ENCODE results near the gene RUNX3.

Gene RUNX3

DNA sequence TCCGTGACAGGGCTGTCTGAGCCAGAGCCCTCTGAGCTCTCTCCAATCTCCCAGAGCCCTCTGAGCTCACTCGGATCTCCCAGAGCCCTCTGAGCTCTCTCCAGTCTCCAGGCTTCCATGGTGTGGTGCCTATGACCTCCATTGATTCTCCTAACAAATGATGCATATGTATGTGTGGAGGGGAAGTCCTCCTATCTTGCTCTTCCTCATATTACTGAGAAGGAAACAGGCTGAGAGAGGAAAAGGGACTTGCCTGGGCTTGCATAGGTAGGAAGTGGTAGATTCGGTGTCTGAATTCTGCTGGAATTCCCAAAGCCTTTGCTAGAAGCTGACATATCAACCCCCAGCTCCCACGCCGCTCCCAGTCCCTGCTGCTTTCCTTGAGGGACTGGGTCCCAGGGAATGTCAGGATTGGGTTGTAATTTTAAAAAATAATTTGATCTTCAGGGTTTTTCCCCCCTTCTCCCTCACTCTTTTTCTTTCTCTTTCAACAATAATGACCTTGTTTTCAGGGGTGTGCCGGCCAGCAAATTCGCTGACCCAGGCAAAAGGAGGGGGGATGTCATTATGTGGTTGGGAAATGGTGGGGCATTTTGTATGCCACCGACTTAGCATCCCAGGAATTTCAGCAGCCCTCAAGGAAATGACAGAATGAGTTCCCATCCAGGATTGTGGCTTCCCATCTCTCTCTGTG is 42.3 kb upstream of the RUNX3 start:
- POLR2A ChIA-PET: no interaction called here
- TF ChIP-seq CTCF (IDR thresholded peaks at IDR 0.05; ENCODE audit: insufficient read depth, low read length, missing control alignments): no peak
- no peak for DNase-seq (ENCODE audit: low read depth, low spot score)
- CTCF ChIA-PET: interaction anchor here (0.6 to 1.0 kb wide), 2 partner anchors 10 to 74 kb away, joined by 3 read pairs; no protein-coding TSS in a partner anchor
- no peak overlapping the region for H3K4me3 ChIP-seq (ENCODE audit: low read depth, low read length)

- DNase-seq (ENCODE audit: low read depth, low spot score): no peak
- no peak overlapping the region for H3K4me3 ChIP-seq (ENCODE audit: low read depth, low read length)
- no peak for TF ChIP-seq CTCF (IDR thresholded peaks at IDR 0.05; ENCODE audit: insufficient read depth, low read length, missing control alignments)
- ChIA-PET POLR2A (no interaction called here), CTCF (interaction anchor here (0.6 to 1.4 kb wide), 3 partner anchors 35 to 73 kb away, joined by 3 to 4 read pairs (median 3); no protein-coding TSS in a partner anchor)
Observed at GRCh38 chr1:24970926-24971875, 41.1 kb upstream of the RUNX3 start.

- CTCF ChIA-PET: interaction anchor here (0.6 to 1.4 kb wide), 2 partner anchors 34 to 37 kb away, joined by 3 to 4 read pairs; no protein-coding TSS in a partner anchor
- H3K4me3 ChIP-seq (ENCODE audit: low read depth, low read length): no peak overlapping the region
- POLR2A ChIA-PET: interaction anchor here (0.5 kb wide), 1 partner anchor 843 kb away, joined by 3 read pairs; no protein-coding TSS in a partner anchor
- TF ChIP-seq CTCF (IDR thresholded peaks at IDR 0.05; ENCODE audit: insufficient read depth, low read length, missing control alignments): peak; percentile 12
- DNase-seq (ENCODE audit: low read depth, low spot score): no peak
Observed at GRCh38 chr1:24970399-24970753, 40.3 kb upstream of the RUNX3 start.

DNA sequence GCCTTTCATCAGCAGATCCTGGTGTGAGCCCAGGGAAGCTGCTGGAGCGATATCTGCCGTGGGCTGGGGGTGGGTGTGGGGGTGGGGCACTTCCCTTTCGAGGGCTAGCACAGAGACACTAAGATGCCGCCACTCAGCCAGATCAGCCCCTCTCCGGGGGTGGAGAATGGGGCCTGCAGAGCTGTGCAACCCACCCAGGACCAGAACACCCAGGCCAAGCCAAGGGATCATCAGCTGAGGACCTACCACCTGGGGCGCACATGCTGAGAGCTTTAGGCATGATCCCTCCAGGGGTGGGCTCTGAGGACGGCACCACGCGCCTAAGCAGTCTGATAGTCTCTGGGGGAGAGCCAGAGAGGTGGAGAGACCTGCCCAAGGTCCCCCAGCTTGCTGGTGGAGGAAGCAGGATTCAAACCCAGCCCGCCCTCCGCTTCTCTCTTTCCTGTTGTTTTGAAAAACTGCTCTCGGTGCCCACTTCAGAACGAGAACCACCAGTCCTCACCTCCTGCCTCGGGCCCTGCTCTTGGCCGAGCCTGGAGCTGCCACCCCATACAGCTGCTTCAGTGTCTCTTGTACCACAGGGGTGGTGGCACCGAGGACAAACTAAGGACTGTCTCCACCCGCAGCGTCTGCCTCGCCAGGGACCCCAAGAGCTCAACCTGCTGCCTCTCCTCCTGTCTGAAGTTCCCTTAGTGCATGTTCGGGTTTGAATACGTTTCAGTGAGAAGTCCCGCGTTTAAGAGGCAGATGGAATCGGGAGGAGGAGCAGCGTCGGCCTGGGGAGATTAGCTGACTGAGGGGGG is 39.7 kb upstream of the RUNX3 start:
- TF ChIP-seq CTCF (IDR thresholded peaks at IDR 0.05; ENCODE audit: insufficient read depth, low read length, missing control alignments): no peak
- H3K4me3 ChIP-seq (ENCODE audit: low read depth, low read length): no peak overlapping the region
- CTCF ChIA-PET: interaction anchor here (1.4 kb wide), 1 partner anchor 37 kb away, joined by 4 read pairs; no protein-coding TSS in a partner anchor
- no peak for DNase-seq (ENCODE audit: low read depth, low spot score)
- POLR2A ChIA-PET: interaction anchor here (0.5 kb wide), 1 partner anchor 842 kb away, joined by 3 read pairs; no protein-coding TSS in a partner anchor

DNA sequence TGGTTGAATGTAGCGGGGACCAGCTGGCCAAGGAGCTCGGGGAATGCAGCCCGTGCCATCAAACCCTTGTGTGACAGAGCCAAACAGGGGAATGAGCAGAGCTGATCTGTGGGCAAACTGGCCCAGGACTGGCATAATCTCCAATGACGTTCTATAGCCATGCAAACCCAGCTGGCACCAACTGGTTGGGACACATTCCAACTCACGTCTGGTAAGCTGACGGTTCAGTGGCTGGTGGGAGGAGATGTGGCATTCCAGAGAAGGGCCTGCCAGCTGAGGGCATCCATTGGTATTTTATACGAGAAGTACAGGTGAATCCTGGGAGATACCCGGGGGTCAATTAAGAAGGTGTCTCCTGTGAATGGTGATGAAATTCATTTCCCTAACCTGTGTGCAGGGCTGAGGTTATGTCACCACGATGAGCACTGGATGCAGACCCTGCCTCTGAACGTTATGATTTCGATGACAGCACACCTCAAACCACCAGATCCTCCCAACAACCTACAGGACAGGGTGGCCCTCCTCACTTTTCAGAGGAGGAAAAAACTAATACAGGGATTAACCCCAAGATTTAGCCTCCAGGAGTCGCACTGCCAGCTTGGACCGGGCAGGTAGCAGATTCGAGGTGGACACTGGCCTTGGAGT is 39.0 kb upstream of the RUNX3 start:
- ChIA-PET CTCF (no interaction called here), POLR2A (no interaction called here)
- no peak overlapping the region for H3K4me3 ChIP-seq (ENCODE audit: low read depth, low read length)
- TF ChIP-seq CTCF (IDR thresholded peaks at IDR 0.05; ENCODE audit: insufficient read depth, low read length, missing control alignments): no peak
- no peak for DNase-seq (ENCODE audit: low read depth, low spot score)
